Measurements from ENCODE around the gene RUNX1.
"Not testable (repeated sequence)": the region's sequence is repeated elsewhere in the genome, so short reads cannot be mapped to it uniquely, and the experiment has no call there.

Gene RUNX1

DNA sequence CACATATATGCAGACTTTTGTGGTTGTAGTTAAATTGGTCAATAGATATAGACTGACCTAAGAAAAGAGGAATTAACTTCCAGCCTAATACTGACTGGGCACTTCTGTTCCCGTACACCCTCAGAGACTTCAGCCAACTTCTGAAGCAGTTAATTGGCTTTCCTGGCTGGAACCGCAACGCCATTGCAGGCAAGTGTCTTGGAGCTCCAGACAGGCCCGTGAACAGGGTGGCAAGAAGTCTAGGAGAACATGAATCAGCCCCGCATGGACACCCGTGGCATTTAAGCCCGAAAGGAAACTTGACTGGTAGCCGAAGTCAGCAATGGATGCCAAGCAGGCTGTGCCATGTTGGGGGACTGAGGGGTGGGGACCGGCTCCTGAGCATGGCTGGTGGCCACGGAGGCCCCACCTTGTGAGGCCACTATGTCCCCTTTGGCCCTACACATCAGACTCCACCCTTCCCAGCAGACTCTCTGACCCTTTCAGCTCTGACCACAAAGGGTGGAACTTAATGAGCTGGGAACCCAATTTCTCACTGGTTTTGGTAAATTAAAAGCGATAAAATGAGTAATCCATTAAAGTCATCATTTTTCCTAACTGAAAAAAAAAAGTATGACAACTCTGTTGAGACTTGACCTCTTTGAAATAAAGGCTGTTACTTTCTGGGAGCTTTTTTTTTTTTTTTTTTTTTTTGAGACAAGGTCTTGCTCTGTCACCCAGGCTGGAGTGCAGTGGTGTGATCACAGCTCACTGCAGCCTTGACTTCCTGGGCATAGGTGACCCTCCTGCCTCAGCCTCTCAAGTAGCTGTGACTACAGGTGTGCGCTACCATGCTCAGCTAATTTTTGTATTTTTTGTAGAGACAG lies 54.1 kb downstream of the RUNX1 start:
- DNase-seq (ENCODE audit: extremely low read depth in 1 of 2, low read depth in 1 of 2), result no peak

DNA sequence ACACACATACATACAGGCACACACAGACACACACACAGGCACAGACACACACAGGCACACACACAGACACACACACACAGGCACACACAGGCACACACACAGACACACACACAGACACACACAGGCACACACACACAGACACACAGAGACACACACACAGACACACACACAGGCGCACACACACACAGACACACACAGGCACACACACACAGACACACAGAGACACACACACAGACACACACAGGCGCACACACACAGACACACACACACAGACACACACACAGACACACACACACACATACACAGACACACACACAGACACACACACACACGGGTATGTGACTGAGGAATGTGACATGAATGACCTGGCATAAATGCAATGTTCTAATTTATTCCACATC lies 55.6 kb downstream of the RUNX1 start:
- not testable (repeated sequence) for DNase-seq (ENCODE audit: extremely low read depth in 1 of 2, low read depth in 1 of 2)

DNA sequence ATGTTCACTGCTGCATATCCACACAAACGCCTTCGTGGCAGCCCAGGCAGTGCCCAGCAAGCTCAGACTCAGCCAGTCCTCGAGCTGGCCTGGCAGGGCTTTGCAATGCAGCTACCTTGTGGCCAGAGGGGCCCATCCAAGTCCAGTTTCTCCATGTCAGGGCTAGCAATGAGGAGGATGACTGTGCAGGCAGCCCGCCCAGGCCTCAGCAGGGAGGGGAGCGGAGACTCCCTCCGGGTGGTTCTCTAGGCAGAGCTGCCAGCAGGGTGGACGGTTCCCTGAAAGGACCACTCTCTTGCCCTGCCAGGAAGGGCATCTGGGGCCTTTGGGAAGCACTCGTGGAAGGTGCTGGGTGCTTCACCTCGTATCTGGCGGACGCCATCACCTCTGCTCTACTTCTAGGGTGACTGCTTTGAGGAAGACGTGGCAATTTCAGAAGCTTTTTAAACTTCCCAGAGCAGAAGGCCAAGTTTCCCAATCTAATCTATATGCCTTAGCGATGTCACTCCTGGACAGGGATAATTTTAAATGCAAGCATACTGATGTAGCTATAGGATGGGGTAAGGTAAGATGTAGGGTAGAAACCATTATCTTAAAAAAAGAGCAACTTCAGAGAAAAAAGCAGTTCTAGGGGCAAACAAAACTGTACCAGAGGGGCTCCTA lies 56.2 kb downstream of the RUNX1 start:
- DNase-seq (ENCODE audit: extremely low read depth in 1 of 2, low read depth in 1 of 2), result no peak

DNA sequence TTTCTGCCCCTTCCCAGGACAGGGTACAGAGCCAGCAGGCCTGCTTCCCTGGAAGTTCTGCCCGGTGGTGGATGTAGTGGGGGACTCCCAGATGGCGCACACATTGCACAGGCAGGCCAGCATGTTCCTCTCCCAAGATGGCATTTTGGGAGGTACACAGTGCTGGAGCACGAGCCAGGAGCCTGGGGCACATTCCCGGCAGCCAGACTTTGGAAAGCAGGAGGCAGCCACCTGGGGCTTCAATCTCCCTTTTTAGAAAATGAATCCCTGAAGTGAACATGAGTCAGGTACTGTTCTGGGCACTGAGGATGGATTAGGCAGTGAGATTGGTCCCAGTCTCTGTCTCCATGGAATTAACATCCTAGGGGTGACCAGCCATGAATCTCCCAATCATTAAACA lies 56.9 kb downstream of the RUNX1 start:
- no peak for DNase-seq (ENCODE audit: extremely low read depth in 1 of 2, low read depth in 1 of 2)

DNA sequence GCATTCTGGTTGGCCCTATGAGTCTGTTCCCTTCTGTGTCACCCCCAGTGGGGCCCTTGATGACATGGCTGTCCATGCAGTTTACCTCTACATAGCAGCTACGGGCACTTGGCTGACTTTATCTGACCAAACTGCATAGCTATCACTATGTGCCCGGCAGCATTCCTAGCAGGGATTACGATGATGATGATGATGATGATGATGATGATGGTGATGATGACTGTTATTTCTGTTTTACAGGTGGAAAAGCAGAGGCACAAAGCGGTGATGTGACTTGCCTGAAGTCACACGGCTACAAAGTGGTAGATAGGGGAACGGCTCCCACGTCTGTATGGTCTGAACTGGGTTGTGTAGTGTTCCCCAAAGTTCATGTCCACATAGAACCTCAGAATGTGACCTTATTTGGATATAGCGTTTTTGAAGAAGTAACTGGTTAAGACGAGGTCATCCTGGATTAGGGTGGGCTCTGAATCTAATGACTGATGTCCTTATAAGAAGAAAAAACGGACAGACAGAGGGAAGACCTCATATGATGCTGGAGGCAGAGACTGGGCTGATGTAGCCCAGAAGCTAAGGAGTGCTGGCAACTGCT lies 57.6 kb downstream of the RUNX1 start:
- no peak for DNase-seq (ENCODE audit: extremely low read depth in 1 of 2, low read depth in 1 of 2)

DNA sequence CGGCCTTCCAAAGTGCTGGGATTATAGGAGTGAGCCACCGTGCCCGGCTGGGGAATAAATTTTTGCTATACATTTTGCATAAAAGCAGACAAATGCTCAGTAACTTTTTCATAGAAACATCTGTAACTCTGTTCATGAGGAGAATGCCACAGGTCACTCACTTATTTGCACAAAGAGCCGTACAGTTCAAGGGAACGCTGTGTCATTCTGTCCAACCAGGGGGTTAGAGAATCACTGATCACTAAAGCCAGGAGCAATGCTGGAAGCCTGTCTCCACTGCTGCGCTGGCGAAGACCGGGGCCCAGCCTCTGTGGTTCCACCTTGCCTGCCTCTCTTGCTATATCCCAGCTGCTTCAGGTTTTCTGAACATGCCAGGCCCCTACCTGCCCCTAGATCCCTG lies 58.3 kb downstream of the RUNX1 start:
- no peak for DNase-seq (ENCODE audit: extremely low read depth in 1 of 2, low read depth in 1 of 2)

DNA sequence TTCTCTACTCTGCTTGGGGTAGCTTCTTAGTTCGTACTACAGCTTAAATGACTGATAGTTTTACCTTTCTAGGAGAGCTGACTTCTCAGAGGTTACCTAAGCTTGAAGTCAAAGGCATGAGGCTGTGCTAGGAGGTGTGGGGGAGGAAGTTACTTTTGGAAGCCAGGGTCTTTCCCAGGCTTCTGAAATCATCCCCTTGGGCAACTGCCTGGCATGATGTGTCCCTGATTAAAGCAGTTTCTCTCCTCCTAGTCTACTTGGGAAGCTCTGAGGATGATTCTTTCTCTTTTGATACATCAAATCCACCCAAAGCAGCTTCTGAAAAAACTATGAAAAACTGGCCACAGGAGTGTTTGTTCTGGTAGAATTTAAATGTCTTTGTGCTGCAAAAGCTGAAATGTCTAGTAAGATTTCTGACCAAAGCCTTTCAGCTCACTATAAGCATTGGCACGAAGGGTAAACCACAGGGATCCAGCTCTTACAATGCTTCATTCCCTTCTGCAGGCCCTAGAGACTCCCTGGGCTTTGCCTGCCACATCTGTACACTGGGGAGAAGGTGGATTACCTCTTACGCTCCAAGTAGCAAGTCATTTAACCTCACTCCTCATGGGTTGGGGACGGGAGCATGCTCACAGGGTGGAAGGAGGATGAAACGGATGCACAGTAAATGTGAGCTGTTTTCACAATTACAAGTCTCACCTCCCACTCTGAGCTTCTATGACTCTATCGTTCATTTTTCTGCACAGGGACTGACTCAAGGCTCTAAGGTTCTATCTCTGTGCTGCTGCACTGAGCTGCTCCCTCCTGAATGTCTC lies 59.6 kb downstream of the RUNX1 start:
- peak in 1 of 2 donors; percentile 64 for DNase-seq (ENCODE audit: extremely low read depth in 1 of 2, low read depth in 1 of 2)

DNA sequence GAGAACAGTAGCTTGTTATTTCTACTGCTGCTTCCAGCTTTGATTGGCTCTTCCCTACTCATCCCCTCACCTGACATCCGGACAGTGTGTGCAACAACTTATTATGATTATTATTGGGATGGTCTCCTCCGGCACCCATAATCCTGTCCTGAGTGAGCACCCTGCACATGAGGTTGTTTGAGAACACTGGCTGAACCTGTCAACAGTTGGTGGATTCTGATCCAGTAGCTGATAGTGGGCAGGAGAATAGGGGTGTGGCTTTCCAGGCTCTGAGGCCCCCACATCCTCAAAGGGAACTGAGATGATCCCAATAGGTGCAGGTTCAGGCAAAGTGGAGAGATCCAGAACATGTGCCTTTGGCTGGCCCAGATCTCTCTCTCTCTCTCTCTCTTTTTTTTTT lies 60.5 kb downstream of the RUNX1 start:
- no peak for DNase-seq (ENCODE audit: extremely low read depth in 1 of 2, low read depth in 1 of 2)

DNA sequence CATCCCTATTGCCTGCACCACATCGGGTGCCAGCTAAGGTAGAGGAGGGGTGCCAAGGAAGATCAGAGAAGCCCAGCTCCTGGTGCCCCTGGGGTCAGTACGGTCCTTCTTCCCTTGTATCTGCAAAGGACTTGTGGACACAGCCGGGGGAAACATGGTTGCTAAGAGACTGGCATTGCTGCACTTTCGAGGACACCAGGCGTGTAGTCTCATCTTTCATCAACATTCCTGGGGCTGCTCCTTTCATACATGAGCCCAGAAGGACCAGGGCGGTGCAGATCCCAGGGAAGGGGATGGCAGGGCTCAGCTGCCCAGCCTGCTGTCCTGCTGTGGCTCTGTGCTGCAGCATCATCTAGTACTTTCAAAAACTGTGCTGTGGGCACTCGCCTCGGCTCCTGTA lies 61.0 kb downstream of the RUNX1 start:
- no peak for DNase-seq (ENCODE audit: extremely low read depth in 1 of 2, low read depth in 1 of 2)

DNA sequence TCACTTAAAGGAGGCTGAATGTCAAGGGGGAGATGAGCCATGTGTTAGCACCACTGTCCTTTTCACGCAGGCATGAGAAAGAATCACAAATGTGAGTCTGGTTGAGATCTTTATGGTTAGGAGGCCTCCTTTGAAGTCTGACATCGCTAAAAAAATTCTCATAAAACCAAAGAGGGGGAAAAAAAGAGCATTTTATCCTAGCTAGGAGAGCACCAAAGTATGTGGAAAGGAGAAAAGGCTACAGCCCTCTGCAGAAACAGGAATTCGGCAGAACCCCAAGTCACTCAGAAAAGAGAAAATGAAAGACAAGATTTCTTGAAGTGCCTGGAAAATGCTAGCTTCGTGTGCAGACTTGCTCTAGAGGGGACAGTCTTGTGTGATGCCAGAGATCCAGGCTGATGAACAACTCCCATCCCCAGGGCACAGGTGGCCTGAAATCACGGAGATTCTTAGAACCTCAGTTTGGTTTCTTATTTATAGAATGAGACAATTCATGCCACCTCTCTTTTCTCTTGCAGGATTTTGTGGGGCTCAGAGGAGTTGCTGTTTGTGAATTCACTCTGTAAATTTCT lies 61.5 kb downstream of the RUNX1 start:
- no peak for DNase-seq (ENCODE audit: extremely low read depth in 1 of 2, low read depth in 1 of 2)

DNA sequence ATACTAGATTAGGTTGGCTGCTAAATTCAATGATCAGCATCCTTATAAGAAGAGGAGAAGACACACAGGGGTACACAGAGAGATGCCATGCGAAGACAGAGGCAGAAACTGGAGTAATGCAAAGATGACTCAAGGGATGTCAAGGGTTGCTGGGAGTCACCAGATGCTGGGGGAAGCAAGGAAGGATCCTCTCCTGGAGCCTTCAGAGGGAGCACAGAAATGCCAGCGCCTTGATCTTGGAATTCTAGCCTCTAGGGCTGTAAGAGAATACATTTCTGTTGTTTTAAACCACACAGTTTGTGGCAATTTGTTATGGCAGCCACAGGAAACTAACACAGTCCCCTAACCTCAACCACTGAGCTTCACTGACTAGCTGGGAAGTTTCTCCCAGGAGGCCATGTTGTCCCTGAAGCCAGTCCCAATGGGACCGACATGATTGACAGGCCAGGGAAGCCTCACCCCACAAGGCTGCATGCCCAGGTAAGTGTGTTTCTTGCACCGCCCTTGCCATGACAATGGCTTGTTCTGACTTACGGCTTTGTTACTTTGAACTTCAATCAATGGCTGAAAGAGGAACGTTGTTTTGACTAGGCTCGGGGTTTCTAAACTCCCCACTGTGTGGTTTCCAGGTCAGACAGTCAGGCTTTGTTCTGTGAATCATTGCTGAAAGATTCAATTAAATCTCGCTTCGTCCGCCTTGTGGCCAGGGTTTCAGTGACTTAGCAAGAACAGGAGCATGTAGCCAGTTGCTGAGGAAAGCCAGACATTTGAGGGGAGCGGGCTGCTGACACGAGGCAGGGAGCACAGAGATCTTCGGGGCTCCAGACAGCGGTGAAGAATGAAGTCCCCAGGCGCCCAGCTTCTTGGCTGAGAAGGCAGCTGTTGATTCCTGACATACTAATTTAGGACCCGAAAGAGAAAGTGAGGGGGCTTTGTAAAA lies 62.3 kb downstream of the RUNX1 start:
- peak in 1 of 2 donors; percentile 82 for DNase-seq (ENCODE audit: extremely low read depth in 1 of 2, low read depth in 1 of 2)

DNA sequence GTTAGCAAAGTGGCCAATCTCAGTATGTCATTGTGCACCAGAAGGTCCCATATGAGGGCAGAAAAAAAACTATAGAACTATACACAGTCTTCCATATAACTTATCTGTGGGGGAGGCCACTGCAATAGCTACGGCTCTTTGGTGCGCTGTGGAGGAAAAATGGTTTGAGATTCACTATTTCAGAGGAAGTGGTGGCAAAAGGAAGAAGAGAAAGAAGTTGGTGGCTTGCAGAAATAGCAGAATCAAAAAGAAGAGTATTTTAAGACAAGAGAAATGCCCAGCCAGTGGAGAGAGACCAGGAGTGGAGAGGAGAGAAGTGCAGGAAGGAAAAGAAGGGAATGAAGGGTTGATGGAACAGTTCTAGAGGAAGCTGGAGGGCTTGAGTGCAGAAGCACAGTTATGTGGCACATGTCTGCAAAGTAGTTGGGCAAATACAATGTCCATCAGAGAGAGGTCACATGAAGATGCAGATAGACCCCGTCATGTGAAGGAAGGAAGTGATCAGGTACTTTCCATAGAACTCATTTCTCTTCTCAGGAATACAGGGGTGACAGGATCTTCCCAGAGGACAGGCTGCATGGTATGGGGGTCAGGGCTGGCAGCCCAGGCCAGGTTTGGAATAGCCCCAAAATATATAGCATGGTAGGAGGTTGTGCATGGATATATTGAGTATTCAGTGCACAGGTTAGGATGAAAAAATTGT lies 64.6 kb downstream of the RUNX1 start:
- no peak for DNase-seq (ENCODE audit: extremely low read depth in 1 of 2, low read depth in 1 of 2)

DNA sequence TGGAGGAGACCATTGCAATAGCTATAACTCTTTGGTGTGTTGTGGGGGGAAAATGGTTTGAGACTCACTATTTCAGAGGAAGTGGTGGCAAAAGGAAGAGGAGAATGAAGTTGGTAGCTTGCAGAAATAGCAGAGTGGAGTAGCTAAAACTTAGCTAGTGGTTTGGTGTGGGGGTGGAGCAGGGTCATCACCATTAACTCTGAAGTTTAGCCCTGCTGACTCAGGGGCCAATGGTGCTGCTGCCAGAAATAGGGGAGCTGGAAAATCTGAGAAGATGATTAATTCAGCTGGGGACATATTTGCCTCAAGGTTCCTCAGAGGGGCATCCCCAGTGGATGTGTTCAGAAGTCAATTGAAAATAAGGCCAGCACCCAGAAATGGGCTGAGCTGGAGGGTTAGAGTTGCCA lies 65.4 kb downstream of the RUNX1 start:
- DNase-seq (ENCODE audit: extremely low read depth in 1 of 2, low read depth in 1 of 2), result peak in 1 of 2 donors; percentile 81

DNA sequence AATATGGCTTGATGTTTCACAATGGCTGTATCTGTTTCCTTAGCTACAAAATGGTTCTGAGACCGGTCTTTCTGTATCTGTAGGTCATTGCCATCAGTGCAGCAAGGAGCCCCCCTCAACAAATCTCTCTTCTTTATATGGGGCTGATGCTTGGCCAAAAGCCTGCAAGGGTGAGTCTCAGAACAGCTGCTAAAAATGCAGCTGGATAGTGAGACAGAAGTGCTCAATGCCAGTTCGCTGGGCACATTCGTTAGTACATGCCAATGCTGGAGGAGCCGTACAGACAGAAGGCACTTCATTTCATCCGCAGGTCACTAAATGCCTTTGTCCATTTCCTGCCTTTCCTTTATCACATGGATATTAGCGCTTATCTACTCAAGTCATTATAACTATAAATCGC lies 67.3 kb downstream of the RUNX1 start:
- no peak for DNase-seq (ENCODE audit: extremely low read depth in 1 of 2, low read depth in 1 of 2)

DNA sequence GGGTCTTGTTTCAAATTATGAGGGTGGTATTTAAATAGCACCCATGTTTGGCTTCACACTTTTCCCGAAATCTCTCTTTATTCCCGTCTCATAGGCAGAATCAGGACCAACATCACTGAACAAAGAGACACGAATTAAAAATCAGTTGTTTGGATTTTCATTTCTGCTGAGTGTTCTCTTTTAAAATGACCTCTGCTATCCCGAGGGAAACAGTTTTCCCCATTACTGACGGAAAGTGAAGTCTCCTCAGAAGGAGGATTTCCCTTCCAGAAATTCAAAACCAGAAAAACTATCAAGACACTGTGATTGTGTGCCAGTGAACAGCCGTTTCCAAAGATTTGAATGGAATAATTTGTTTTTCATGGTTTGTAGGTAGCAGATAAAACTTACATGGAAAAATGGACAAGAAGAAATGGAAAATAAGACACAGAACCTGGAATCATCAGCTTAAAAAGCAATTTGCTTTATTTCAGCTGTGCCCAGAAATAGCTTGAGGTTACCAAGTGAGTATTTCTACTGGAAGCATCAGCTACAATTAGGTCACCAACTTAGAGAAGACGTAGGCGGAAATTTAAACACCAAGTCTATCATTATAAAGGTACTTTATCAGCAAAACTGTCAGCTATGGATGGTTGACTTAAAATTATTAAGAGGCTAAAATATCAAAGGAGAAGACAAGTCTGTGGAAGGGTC lies 68.5 kb downstream of the RUNX1 start:
- DNase-seq (ENCODE audit: extremely low read depth in 1 of 2, low read depth in 1 of 2), result no peak

DNA sequence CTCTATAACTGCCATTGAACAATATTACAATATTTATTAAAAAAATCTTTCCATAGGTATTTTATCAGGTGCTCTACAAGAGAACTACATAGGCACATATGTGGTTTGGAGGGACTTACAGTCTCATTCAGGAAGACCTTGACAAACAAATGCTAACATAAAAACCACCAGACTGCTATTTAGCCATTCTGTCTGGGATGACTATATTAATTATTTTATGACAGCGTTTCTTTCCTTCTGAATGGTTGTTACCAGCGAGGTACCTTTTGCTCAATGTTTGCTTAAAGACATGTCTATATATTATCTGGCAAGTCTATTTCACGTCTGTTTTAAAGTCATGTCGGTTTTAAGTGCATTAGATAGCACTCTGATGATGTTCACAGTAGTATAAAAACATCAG lies 69.7 kb downstream of the RUNX1 start:
- DNase-seq (ENCODE audit: extremely low read depth in 1 of 2, low read depth in 1 of 2), result no peak

DNA sequence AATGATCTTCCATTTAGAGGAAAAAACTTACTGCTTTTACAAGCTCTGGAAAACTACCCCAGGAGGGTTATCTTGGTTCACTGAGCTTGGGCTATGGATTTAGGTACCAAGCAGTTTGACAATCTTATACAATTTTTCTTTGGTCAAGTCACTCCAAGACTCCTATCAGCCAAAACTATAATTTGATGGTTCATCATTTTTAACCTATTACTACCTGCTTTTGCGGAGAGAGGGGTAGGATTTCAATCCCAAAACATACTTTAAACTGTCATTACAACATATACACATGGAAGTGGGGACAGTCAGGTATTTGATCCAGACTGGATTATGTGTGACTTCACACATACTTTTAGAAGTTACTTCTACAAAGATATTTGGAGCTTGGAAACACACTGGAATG lies 71.8 kb downstream of the RUNX1 start:
- DNase-seq (ENCODE audit: extremely low read depth in 1 of 2, low read depth in 1 of 2), result no peak

DNA sequence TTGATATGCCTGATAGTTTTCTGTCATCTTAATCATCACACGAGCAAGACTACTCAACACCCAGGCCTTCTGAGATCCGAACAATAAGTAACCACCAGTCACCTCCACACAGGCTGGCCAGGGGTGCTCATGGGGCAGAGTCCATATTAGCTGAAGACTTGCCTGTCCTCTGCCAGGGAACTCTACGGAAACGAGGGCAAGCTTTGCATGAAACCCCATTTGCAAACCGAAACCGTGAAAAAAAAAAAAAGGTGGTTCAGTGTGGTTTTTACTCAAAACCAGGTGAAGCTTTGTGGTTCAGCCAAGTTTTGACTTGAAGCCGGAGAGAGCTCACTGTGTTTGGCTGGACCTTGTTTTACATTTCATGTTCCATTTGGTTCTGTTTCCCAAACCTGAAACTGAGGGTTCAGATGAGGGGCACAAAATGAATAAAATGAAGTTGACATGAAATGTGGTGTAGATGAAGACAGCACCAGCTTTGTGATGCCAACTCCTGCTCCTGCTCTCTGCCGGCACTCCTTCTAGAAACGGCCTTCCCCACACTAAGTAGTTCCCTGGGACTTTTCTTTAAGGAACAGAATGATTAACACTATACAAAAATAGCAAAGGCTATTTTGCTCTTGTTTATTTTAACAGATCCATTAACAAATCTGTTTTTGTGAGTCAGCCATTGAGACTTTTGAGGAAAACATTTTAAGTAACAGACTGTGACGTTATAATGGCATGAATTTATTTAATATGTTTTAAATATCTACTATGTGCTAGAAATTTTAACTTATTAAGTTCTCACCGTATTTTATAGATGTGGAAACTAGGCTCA lies 74.7 kb downstream of the RUNX1 start:
- peak in 1 of 2 donors; percentile 34 for DNase-seq (ENCODE audit: extremely low read depth in 1 of 2, low read depth in 1 of 2)
